RWPE1 (cell line): Measurements from ENCODE around the gene SMC3.
"Not testable (repeated sequence)": the region's sequence is repeated elsewhere in the genome, so short reads cannot be mapped to it uniquely, and the experiment has no call there.

ENCODE experiments used
- CTCF ChIA-PET: fragments of 350-600 bp; sonication (Branson Sonifier 250); formaldehyde crosslinking; extraction: SDS; loops from one replicate; lab custom pipeline; 2021; lab: Yijun Ruan, JAX
- POLR2A ChIA-PET: fragments of 400-600 bp; formaldehyde crosslinking; extraction: SDS; loops from one replicate; lab custom pipeline; 2020; ENCODE audit warnings: antibody characterized with exemption; ENCODE audit not compliant: low non-redundant PET; lab: Yijun Ruan, JAX
- DNase-seq: peaks from one replicate; pipeline ENCODE4 v3.0.0; 2012; ENCODE audit warnings: low spot score
- H3K27ac ChIP-seq: fragments of 450-650 bp; 2 replicates; pipeline ENCODE4 v1.5.1; 2017
- CTCF ChIP-seq: fragments of 450-650 bp; conservative IDR thresholded peaks from 2 replicates; pipeline ENCODE4 v1.5.1; 2017; ENCODE audit warnings: low read depth, mild to moderate bottlenecking

The SMC3 gene

GRCh38 chr10:110531687-110532086 is 35.8 kb upstream of the SMC3 start:
- CTCF ChIA-PET = interaction anchor here (0.7 to 1.6 kb wide), 3 partner anchors 9 to 15 kb away, joined by 3 to 7 read pairs (median 5); no protein-coding TSS in a partner anchor
- POLR2A ChIA-PET = no interaction called here
- no peak overlapping the region for H3K27ac ChIP-seq
- DNase-seq = no peak
- no peak for TF ChIP-seq CTCF

- CTCF ChIA-PET = interaction anchor here (0.6 to 1.6 kb wide), 3 partner anchors 14 to 133 kb away, joined by 3 to 7 read pairs (median 4); no protein-coding TSS in a partner anchor
- H3K27ac ChIP-seq, POLR2A ChIA-PET, DNase-seq: not testable (repeated sequence)
Observed at GRCh38 chr10:110532628-110533027, 34.9 kb upstream of the SMC3 start.

GRCh38 chr10:110533149-110533548 is 34.3 kb upstream of the SMC3 start:
- H3K27ac ChIP-seq = no peak overlapping the region

GRCh38 chr10:110534571-110534970 is 32.9 kb upstream of the SMC3 start:
- ChIA-PET CTCF (interaction anchor here (0.6 to 0.7 kb wide), 2 partner anchors 88 to 556 kb away, joined by 3 read pairs; no protein-coding TSS in a partner anchor), POLR2A (no interaction called here)
- no peak for DNase-seq
- no peak for TF ChIP-seq CTCF
- no peak overlapping the region for H3K27ac ChIP-seq

More at GRCh38 chr10:110533149-110533548, 34.3 kb upstream of the SMC3 start:
- no peak for TF ChIP-seq CTCF
- DNase-seq = no peak
- ChIA-PET POLR2A (no interaction called here), CTCF (interaction anchor here (0.7 kb wide), 1 partner anchor 29 kb away, joined by 3 read pairs; no protein-coding TSS in a partner anchor)

GRCh38 chr10:110535958-110536891 is 31.3 kb upstream of the SMC3 start:
- no peak for DNase-seq
- no peak for TF ChIP-seq CTCF
- ChIA-PET POLR2A (no interaction called here), CTCF (interaction anchor here (1.3 kb wide), 1 partner anchor 191 kb away, joined by 3 read pairs; no protein-coding TSS in a partner anchor)
- H3K27ac ChIP-seq = no peak overlapping the region

GRCh38 chr10:110539091-110539490 is 28.4 kb upstream of the SMC3 start:
- no peak overlapping the region for H3K27ac ChIP-seq
- DNase-seq = no peak
- CTCF ChIA-PET = interaction anchor here (1.1 kb wide), 1 partner anchor 11 kb away, joined by 6 read pairs; no protein-coding TSS in a partner anchor
- POLR2A ChIA-PET = no interaction called here
- no peak for TF ChIP-seq CTCF
